ENCODE measurements around the gene HNRNPH3.
"Not testable (repeated sequence)": the region's sequence is repeated elsewhere in the genome, so short reads cannot be mapped to it uniquely, and the experiment has no call there.

The HNRNPH3 gene

DNA sequence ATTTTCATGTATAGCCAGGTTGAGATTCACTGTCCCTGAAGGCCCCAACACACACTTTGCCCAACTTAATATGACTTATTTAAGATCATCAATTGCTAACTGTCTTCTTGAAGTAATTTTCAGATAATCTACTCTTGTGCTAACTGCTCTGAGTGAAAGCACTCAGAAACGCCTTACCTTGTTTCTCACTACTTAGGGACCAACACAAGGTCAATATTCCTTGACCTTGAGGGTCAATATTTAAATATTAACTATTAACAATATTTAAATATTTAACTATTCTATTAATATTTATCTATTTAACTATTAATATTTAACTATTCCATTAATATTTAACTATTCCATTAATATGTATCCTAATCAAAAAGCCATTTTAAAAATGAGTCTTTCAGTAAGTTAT, 26.0 kb upstream of the HNRNPH3 start:
- DNase-seq (ENCODE audit: low read depth), result no peak
- no peak overlapping the region for H3K9ac ChIP-seq (ENCODE audit: low read length)

DNA sequence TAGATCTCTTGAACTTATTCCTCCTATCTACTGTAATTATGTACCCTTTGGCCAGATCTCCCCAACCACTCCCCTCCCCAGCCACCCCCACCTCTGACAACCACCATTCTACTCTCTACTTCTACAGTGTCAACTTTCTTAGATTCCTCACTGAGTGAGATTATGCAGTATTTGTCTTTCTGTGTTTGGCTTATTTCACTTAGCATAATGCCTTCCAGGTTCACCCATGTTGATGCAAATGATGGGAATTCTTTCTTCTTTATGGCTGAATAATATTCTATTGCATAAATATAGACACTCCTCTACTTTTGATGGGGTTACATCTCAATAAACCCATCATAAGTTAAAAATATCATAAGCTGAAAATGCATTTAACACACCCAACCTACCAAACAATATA, 21.3 kb upstream of the HNRNPH3 start:
- no peaks in the 10 kb centered on the region for H3K27me3 ChIP-seq (replicated peaks; ENCODE audit: control insufficient read depth, insufficient read depth, low read length)
- DNase-seq (ENCODE audit: low read depth), result no peak

More for the DNA sequence above, 26.0 kb upstream of the HNRNPH3 start:
- Histone ChIP-seq H3K9me3 (ENCODE audit: control insufficient read depth, low read length) (no peaks in the 10 kb centered on the region), H3K27me3 (replicated peaks; ENCODE audit: control insufficient read depth, insufficient read depth, low read length) (no peaks in the 10 kb centered on the region), H3K4me1 (ENCODE audit: control insufficient read depth, insufficient read depth, low read length) (peaks cover 9% of the 10 kb centered on the region), H3K4me3 (ENCODE audit: low read length) (no peak overlapping the region), H3K36me3 (ENCODE audit: control insufficient read depth, insufficient read depth, low read length, severe bottlenecking) (no peaks in the 10 kb centered on the region)

GRCh38 chr10:68314930-68315329, 16.9 kb upstream of the HNRNPH3 start:
- H3K27me3 ChIP-seq (replicated peaks; ENCODE audit: control insufficient read depth, insufficient read depth, low read length); H3K4me3 ChIP-seq (ENCODE audit: low read length); H3K9ac ChIP-seq (ENCODE audit: low read length); H3K36me3 ChIP-seq (ENCODE audit: control insufficient read depth, insufficient read depth, low read length, severe bottlenecking); H3K4me1 ChIP-seq (ENCODE audit: control insufficient read depth, insufficient read depth, low read length); DNase-seq (ENCODE audit: low read depth): not testable (repeated sequence)
- peaks cover 12% of the 10 kb centered on the region for H3K9me3 ChIP-seq (ENCODE audit: control insufficient read depth, low read length)

More for the DNA sequence above, 21.3 kb upstream of the HNRNPH3 start:
- no peak overlapping the region for H3K9ac ChIP-seq (ENCODE audit: low read length)
- H3K4me1 ChIP-seq (ENCODE audit: control insufficient read depth, insufficient read depth, low read length), result no peaks in the 10 kb centered on the region
- no peak overlapping the region for H3K4me3 ChIP-seq (ENCODE audit: low read length)
- H3K36me3 ChIP-seq (ENCODE audit: control insufficient read depth, insufficient read depth, low read length, severe bottlenecking), result no peaks in the 10 kb centered on the region
- H3K9me3 ChIP-seq (ENCODE audit: control insufficient read depth, low read length), result no peaks in the 10 kb centered on the region

- Histone ChIP-seq H3K9me3 (ENCODE audit: control insufficient read depth, low read length) (peaks cover 12% of the 10 kb centered on the region), H3K4me1 (ENCODE audit: control insufficient read depth, insufficient read depth, low read length) (no peaks in the 10 kb centered on the region), H3K4me3 (ENCODE audit: low read length) (no peak overlapping the region), H3K9ac (ENCODE audit: low read length) (no peak overlapping the region), H3K36me3 (ENCODE audit: control insufficient read depth, insufficient read depth, low read length, severe bottlenecking) (no peaks in the 10 kb centered on the region), H3K27me3 (replicated peaks; ENCODE audit: control insufficient read depth, insufficient read depth, low read length) (no peaks in the 10 kb centered on the region)
- no peak for DNase-seq (ENCODE audit: low read depth)
Measured at GRCh38 chr10:68315582-68315981, 16.3 kb upstream of the HNRNPH3 start.

GRCh38 chr10:68318331-68319059, 13.4 kb upstream of the HNRNPH3 start:
- Histone ChIP-seq H3K27me3 (replicated peaks; ENCODE audit: control insufficient read depth, insufficient read depth, low read length) (no peaks in the 10 kb centered on the region), H3K4me1 (ENCODE audit: control insufficient read depth, insufficient read depth, low read length) (no peaks in the 10 kb centered on the region), H3K9me3 (ENCODE audit: control insufficient read depth, low read length) (peaks cover 12% of the 10 kb centered on the region), H3K4me3 (ENCODE audit: low read length) (no peak overlapping the region), H3K9ac (ENCODE audit: low read length) (no peak overlapping the region), H3K36me3 (ENCODE audit: control insufficient read depth, insufficient read depth, low read length, severe bottlenecking) (no peaks in the 10 kb centered on the region)
- no peak for DNase-seq (ENCODE audit: low read depth)

GRCh38 chr10:68324396-68324795, 7.5 kb upstream of the HNRNPH3 start:
- DNase-seq (ENCODE audit: low read depth); H3K9ac ChIP-seq (ENCODE audit: low read length); H3K27me3 ChIP-seq (replicated peaks; ENCODE audit: control insufficient read depth, insufficient read depth, low read length); H3K4me3 ChIP-seq (ENCODE audit: low read length); H3K36me3 ChIP-seq (ENCODE audit: control insufficient read depth, insufficient read depth, low read length, severe bottlenecking); H3K9me3 ChIP-seq (ENCODE audit: control insufficient read depth, low read length): not testable (repeated sequence)
- H3K4me1 ChIP-seq (ENCODE audit: control insufficient read depth, insufficient read depth, low read length), result peaks cover 21% of the 10 kb centered on the region

DNA sequence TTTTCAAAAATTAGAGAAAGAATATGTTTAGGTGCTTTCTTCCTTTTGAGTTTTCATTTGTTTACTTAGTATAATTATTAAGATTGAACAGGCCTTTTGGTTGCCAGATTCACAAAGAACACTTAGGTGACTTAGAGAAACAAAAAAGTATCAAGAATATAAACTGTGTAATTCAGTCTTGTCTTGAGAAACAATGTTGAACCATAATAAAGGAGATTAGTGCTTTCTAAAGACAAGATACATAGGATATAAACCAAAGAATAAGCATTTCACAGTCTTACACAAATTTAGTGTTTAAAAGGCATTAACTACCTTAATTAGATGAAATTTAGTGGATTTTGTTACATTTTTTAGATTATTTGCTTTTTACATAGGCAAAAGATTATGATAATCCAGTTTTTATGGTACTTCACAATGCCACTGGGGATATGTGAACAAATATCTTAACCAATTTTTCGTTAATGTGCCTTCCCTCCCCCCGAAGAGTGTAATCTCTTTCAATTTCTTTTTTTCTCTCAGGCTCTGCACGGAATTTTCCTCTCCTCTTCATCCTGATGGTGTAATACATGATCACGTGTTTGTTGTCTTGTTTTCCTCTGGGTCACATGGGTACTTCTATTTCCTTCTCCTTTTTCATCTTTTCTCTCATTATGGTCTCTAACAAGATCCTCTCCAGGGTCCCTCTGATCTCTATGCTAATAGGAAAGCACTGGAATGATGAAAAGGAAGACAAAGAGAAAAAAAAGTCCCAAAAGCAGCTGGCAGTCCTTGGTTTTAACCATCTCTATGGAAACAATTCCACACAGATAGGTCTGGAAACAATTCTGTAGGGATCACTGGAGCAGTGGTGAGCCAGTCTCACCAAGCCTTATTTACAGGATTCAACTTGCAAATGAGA, 3.7 kb upstream of the HNRNPH3 start:
- peak; percentile 93 for DNase-seq (ENCODE audit: low read depth)
- H3K36me3 ChIP-seq (ENCODE audit: control insufficient read depth, insufficient read depth, low read length, severe bottlenecking), result no peaks in the 10 kb centered on the region
- peaks cover 39% of the 10 kb centered on the region for H3K4me1 ChIP-seq (ENCODE audit: control insufficient read depth, insufficient read depth, low read length)
- peak overlapping the region; percentile 77 for H3K4me3 ChIP-seq (ENCODE audit: low read length)
- no peaks in the 10 kb centered on the region for H3K27me3 ChIP-seq (replicated peaks; ENCODE audit: control insufficient read depth, insufficient read depth, low read length)
- no peaks in the 10 kb centered on the region for H3K9me3 ChIP-seq (ENCODE audit: control insufficient read depth, low read length)
- H3K9ac ChIP-seq (ENCODE audit: low read length), result peak overlapping the region; percentile 87

- H3K9me3 ChIP-seq (ENCODE audit: control insufficient read depth, low read length), result no peaks in the 10 kb centered on the region
Measured at GRCh38 chr10:68329506-68329861, 2.4 kb upstream of the HNRNPH3 start.

GRCh38 chr10:68330852-68331454, 911 bp upstream of the HNRNPH3 start:
- no peak for DNase-seq (ENCODE audit: low read depth)
- no peaks in the 10 kb centered on the region for H3K36me3 ChIP-seq (ENCODE audit: control insufficient read depth, insufficient read depth, low read length, severe bottlenecking)
- no peaks in the 10 kb centered on the region for H3K27me3 ChIP-seq (replicated peaks; ENCODE audit: control insufficient read depth, insufficient read depth, low read length)
- H3K4me1 ChIP-seq (ENCODE audit: control insufficient read depth, insufficient read depth, low read length), result peaks cover 56% of the 10 kb centered on the region
- H3K9me3 ChIP-seq (ENCODE audit: control insufficient read depth, low read length), result no peaks in the 10 kb centered on the region
- H3K4me3 ChIP-seq (ENCODE audit: low read length), result peak overlapping the region; percentile 97
- peak overlapping the region; percentile 100 for H3K9ac ChIP-seq (ENCODE audit: low read length)

More at GRCh38 chr10:68329506-68329861, 2.4 kb upstream of the HNRNPH3 start:
- no peak for DNase-seq (ENCODE audit: low read depth)
- peak overlapping the region; percentile 77 for H3K4me3 ChIP-seq (ENCODE audit: low read length)
- H3K36me3 ChIP-seq (ENCODE audit: control insufficient read depth, insufficient read depth, low read length, severe bottlenecking), result no peaks in the 10 kb centered on the region
- peaks cover 41% of the 10 kb centered on the region for H3K4me1 ChIP-seq (ENCODE audit: control insufficient read depth, insufficient read depth, low read length)
- H3K9ac ChIP-seq (ENCODE audit: low read length), result peak overlapping the region; percentile 87
- no peaks in the 10 kb centered on the region for H3K27me3 ChIP-seq (replicated peaks; ENCODE audit: control insufficient read depth, insufficient read depth, low read length)

DNA sequence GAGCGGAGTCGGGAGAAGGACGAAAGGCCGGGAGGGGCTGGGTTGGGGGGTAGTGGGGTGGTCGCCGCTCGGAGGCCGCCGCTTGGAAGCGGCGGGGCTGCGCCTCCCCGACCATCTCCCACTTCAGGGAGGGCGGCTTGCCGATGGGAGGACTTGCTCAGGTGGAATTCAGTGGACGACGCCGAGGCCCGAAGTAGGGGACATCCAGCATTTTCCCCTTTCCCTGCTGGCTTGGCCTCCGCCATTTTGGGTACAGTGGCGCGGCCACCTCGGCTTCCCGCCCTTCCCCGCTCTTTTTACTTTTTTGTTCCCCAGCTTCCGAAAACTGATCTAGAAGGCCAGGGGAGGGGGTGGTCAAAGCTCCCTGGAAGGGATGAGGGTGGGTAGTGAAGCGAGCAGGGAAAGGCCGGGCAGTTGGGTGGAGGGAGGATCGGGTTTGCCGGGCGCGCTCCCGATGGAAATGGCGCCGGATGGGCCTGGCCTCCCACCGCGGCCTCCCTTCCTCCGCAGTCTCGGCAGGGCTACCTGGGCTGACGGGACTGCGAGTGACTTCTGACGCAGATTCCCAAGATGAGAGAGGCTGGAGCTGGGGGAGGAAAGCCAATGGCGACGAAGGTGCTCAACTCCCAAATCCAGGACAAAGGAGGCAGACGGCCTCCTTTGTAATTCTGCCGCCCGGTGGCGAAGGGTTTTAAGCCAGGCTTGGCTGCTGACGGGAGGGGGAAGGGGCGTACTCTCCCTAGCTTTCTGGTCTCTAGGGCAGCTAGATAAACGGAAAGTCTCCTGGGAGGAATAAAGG, 594 bp downstream of the HNRNPH3 start, which contains the start of gene PBLD:
TSS of gene PBLD (minus strand) at position 670 of the 799 bp plus-strand sequence. CDS start 26,084 bp downstream, outside the sequence.
- Histone ChIP-seq H3K27me3 (replicated peaks; ENCODE audit: control insufficient read depth, insufficient read depth, low read length) (no peaks in the 10 kb centered on the region), H3K9ac (ENCODE audit: low read length) (peak within 1 kb of the TSS; percentile 100), H3K4me1 (ENCODE audit: control insufficient read depth, insufficient read depth, low read length) (peaks cover 68% of the 10 kb centered on the region), H3K36me3 (ENCODE audit: control insufficient read depth, insufficient read depth, low read length, severe bottlenecking) (peaks cover 2% of the 10 kb centered on the region), H3K4me3 (ENCODE audit: low read length) (peak within 1 kb of the TSS; percentile 97), H3K9me3 (ENCODE audit: control insufficient read depth, low read length) (no peaks in the 10 kb centered on the region)
- DNase-seq (ENCODE audit: low read depth), result peak; percentile 87
